ENCODE data around the gene USP25. TPM values are rescaled to one million over a fixed set of nuclear protein-coding genes. Genes with fewer than 3 reads are reported as not detected.

Gene USP25
- total and polyA plus RNA-seq, 8 donors = 8.2 to 91.6 (median 25.5) TPM

GRCh38 chr21:15751037-15751436, 21.3 kb downstream of the USP25 start:
- Histone ChIP-seq H3K4me1 (peaks cover 55 to 86% (median 69%) of the 10 kb centered on the region in 4 donors), H3K4me3 (no peak overlapping the region), H3K36me3 (no peaks in the 10 kb centered on the region), H3K27me3 (no peaks in the 10 kb centered on the region), H3K9me3 (no peaks in the 10 kb centered on the region), H3K27ac (no peak overlapping the region)
- 37 to 59% (median 47%) methylated on average over 1 of the region's 1 CpG for WGBS, 5 donors
- intact Hi-C loops (cut with DNase I; ENCODE audit: low total_unique reads) = no loop called here
- no peak for DNase-seq
- TF ChIP-seq CTCF (IDR thresholded peaks at IDR 0.05) (no peak), POLR2AphosphoS5 (IDR thresholded peaks at IDR 0.05) (no peak)

GRCh38 chr21:15751546-15751945, 21.8 kb downstream of the USP25 start:
- intact Hi-C loops (cut with DNase I; ENCODE audit: low total_unique reads) = no loop called here
- H3K27ac ChIP-seq = no peak overlapping the region

GRCh38 chr21:15752763-15753407, 23.1 kb downstream of the USP25 start:
- 79 to 95% (median 87%) methylated on average over 3 of the region's 3 CpGs for WGBS, 5 donors
- Histone ChIP-seq H3K9me3 (no peaks in the 10 kb centered on the region), H3K27me3 (no peaks in the 10 kb centered on the region), H3K4me3 (no peak overlapping the region), H3K36me3 (no peaks in the 10 kb centered on the region), H3K27ac (no peak overlapping the region), H3K4me1 (peaks cover 54 to 87% (median 72%) of the 10 kb centered on the region in 4 donors)
- no peak for TF ChIP-seq CTCF (IDR thresholded peaks at IDR 0.05)
- no peak for TF ChIP-seq POLR2A (IDR thresholded peaks at IDR 0.05)
- no peak for TF ChIP-seq EP300 (IDR thresholded peaks at IDR 0.05)
- no peak for TF ChIP-seq POLR2AphosphoS5 (IDR thresholded peaks at IDR 0.05)
- intact Hi-C loops (cut with DNase I; ENCODE audit: low total_unique reads) = no loop called here
- DNase-seq = no peak

More at GRCh38 chr21:15751546-15751945, 21.8 kb downstream of the USP25 start:
- Histone ChIP-seq H3K9me3 (no peaks in the 10 kb centered on the region), H3K4me1 (peaks cover 55 to 86% (median 70%) of the 10 kb centered on the region in 4 donors), H3K4me3 (no peak overlapping the region), H3K27me3 (no peaks in the 10 kb centered on the region), H3K36me3 (no peaks in the 10 kb centered on the region)
- no peak for TF ChIP-seq POLR2AphosphoS5 (IDR thresholded peaks at IDR 0.05)
- TF ChIP-seq POLR2A (IDR thresholded peaks at IDR 0.05) = no peak
- TF ChIP-seq EP300 (IDR thresholded peaks at IDR 0.05) = no peak
- DNase-seq = peak in 1 of 2 donors; percentile 41

GRCh38 chr21:15753741-15754140, 24.0 kb downstream of the USP25 start:
- TF ChIP-seq POLR2AphosphoS5 (IDR thresholded peaks at IDR 0.05) (no peak), EP300 (IDR thresholded peaks at IDR 0.05) (no peak), CTCF (IDR thresholded peaks at IDR 0.05) (no peak), POLR2A (IDR thresholded peaks at IDR 0.05) (no peak)
- H3K4me1 ChIP-seq = peaks cover 49 to 79% (median 66%) of the 10 kb centered on the region in 4 donors
- H3K9me3 ChIP-seq = no peaks in the 10 kb centered on the region
- no peaks in the 10 kb centered on the region for H3K36me3 ChIP-seq
- 91 to 100% (median 94%) methylated on average over 1 of the region's 1 CpG for WGBS, 5 donors
- intact Hi-C loops (cut with DNase I; ENCODE audit: low total_unique reads) = no loop called here
- DNase-seq = no peak
- H3K4me3 ChIP-seq = no peak overlapping the region
- no peak overlapping the region for H3K27ac ChIP-seq
- no peaks in the 10 kb centered on the region for H3K27me3 ChIP-seq

- intact Hi-C loops (cut with DNase I; ENCODE audit: low total_unique reads) = no loop called here
- WGBS, 5 donors = 13 to 42% (median 25%) methylated on average over 1 of the region's 1 CpG
- Histone ChIP-seq H3K27ac (no peak overlapping the region), H3K4me3 (no peak overlapping the region), H3K4me1 (peaks cover 43 to 78% (median 60%) of the 10 kb centered on the region in 4 donors), H3K9me3 (no peaks in the 10 kb centered on the region), H3K27me3 (no peaks in the 10 kb centered on the region), H3K36me3 (no peaks in the 10 kb centered on the region)
- TF ChIP-seq EP300 (IDR thresholded peaks at IDR 0.05) (no peak), POLR2AphosphoS5 (IDR thresholded peaks at IDR 0.05) (no peak), CTCF (IDR thresholded peaks at IDR 0.05) (no peak), POLR2A (IDR thresholded peaks at IDR 0.05) (no peak)
- peak in 1 of 2 donors; percentile 36 for DNase-seq
These were observed 24.9 kb downstream of the USP25 start for GRCh38 chr21:15754640-15755039.
